ENCODE results near the gene IL17RE.
A peak's percentile ranks its signal among the peaks of the same experiment; 100 is the strongest.
"Not testable (repeated sequence)": the region's sequence is repeated elsewhere in the genome, so short reads cannot be mapped to it uniquely, and the experiment has no call there.

IL17RE gene

DNA sequence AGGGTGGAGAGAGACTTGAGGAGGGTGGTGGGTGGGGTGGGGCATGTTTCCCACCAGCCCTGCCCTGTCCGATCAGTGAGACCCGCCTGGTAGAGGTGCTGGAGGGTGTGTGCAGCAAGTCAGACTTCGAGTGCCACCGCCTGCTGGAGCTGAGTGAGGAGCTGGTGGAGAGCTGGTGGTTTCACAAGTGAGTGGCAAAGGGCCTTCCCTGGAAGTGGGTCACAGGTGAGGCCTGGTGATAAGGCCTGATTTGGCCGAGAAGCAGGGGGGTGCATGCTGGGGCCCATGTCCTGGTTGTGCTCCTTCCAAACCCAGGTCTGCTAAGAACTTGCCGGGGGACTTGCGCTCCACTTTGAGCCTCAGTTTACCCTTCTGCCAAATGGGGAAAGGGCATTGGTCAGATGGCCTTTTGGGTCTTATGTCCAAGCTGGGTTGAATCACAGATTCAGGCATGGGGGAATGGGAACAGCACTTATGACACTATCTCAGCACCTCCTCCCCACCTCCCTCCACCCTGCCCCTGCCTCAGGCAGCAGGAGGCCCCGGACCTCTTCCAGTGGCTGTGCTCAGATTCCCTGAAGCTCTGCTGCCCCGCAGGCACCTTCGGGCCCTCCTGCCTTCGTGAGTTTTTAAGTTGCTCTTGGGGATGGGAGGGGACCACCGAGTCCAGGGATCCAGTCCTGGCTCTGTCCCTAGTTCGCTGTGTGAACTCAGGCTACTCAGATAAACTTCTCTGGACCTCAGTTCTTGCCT lies 35.0 kb downstream of the IL17RE start:
- no peak for DNase-seq

DNA sequence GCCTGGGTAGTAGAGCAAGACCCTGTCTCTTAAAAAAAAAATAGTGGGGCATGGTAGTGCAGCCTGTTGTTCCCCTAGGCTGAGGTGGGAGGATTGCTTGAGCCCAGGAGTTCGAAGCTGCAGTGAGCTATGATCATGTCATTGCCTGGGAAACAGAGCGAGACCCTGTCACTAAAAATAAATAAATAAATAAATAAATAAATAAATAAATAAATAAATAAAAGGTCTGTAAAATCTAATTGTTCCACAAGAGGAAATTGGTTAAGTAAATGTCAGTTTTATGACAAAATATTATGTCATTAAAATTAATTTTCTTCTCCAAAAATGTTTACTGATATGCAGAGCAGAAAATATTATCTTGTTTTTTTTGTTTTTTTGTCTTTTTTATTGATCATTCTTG lies 36.3 kb downstream of the IL17RE start:
- no peak for DNase-seq

DNA sequence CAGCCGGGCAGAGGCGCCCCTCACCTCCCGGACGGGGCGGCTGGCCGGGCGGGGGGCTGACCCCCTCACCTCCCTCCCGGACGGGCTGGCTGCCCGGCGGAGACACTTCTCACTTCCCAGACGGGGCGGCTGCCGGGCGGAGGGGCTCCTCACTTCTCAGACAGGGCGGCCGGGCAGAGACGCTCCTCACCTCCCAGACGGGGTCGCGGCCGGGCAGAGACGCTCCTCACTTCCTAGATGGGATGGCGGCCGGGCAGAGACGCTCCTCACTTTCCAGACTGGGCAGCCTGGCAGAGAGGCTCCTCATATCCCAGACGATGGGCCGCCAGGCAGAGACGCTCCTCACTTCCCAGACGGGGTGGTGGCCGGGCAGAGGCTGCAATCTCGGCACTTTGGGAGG lies 37.3 kb downstream of the IL17RE start:
- DNase-seq = not testable (repeated sequence)

DNA sequence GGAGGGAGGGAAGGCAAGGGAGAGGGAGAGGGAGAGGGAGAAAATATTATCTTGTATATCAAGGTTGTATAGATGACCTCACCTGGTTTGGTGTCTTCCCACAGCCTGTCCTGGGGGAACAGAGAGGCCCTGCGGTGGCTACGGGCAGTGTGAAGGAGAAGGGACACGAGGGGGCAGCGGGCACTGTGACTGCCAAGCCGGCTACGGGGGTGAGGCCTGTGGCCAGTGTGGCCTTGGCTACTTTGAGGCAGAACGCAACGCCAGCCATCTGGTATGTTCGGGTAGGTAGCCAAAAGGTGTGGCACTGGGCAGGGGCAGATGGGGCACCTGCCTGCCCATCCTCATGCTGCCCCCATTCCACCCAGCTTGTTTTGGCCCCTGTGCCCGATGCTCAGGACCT lies 38.1 kb downstream of the IL17RE start:
- no peak for DNase-seq

DNA sequence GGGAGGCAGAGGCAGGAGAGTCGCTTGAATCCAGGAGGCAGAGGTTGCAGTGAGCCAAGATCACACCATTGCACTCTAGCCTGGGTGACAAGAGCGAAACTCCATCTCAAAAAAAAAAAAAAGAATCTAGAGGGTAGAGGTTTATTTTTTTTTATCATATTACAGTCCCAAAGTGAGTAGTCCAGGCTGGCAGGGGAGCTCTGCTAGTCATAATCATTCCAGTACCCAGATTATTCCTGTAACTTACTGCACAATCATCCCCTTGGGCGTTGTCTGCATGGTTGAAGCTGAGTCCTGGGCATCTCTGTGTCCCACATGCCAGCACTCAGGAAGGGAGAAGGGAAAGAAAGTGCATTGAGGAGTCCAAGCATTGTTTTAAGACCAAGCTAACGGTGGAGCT lies 39.5 kb downstream of the IL17RE start:
- DNase-seq = no peak

DNA sequence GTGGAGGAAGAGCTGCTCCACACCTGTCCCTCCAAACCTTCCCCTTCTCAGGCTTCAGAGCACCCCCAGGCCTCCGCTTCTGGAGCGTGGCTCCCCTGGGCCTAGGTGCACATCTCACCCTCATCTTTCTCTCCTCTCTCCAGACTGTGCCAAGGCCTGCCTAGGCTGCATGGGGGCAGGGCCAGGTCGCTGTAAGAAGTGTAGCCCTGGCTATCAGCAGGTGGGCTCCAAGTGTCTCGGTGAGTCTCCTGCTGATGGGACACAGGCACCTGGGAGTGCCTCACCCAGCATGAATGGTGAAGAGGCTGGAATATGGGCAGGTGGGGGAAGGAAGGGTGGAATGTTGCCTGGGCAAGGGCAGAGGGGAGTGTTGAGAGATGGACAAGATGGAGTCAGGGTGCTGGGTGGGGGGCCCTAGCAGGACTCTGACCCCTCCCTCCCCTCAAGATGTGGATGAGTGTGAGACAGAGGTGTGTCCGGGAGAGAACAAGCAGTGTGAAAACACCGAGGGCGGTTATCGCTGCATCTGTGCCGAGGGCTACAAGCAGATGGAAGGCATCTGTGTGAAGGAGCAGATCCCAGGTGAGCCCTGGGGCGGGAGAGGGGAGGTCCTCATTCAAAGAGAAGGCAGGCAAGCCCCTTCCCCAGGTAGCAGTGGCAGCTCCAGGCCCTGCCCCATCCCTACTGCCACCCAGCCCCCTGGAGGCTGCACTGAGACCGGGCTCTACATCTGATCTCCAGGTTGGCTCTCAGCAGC lies 40.5 kb downstream of the IL17RE start:
- no peak for DNase-seq

DNA sequence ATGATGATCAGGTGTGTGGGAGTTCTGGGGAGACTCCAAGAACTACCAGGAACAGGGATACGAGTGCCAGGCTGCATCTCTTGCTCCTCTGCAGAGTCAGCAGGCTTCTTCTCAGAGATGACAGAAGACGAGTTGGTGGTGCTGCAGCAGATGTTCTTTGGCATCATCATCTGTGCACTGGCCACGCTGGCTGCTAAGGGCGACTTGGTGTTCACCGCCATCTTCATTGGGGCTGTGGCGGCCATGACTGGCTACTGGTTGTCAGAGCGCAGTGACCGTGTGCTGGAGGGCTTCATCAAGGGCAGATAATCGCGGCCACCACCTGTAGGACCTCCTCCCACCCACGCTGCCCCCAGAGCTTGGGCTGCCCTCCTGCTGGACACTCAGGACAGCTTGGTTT lies 41.6 kb downstream of the IL17RE start:
- DNase-seq = no peak

DNA sequence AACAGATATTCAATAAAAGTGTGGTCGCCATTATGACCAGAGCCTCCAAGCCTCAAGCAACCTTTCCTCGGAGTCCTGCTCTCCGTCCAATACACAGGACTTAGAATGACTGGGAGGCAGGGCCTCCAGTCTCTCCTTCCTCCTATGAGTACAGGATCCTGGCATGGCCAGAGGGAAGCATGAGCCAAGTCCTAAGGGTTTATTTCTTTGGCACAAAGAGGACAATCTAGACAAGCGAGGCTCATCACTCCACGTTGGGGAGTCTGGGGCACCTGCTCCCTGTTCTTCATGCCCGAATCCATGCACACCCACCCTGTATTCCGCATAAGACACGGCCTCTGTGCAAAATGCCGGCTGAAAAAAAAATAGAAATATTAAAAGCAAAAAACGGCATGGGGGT lies 42.7 kb downstream of the IL17RE start:
- no peak for DNase-seq

DNA sequence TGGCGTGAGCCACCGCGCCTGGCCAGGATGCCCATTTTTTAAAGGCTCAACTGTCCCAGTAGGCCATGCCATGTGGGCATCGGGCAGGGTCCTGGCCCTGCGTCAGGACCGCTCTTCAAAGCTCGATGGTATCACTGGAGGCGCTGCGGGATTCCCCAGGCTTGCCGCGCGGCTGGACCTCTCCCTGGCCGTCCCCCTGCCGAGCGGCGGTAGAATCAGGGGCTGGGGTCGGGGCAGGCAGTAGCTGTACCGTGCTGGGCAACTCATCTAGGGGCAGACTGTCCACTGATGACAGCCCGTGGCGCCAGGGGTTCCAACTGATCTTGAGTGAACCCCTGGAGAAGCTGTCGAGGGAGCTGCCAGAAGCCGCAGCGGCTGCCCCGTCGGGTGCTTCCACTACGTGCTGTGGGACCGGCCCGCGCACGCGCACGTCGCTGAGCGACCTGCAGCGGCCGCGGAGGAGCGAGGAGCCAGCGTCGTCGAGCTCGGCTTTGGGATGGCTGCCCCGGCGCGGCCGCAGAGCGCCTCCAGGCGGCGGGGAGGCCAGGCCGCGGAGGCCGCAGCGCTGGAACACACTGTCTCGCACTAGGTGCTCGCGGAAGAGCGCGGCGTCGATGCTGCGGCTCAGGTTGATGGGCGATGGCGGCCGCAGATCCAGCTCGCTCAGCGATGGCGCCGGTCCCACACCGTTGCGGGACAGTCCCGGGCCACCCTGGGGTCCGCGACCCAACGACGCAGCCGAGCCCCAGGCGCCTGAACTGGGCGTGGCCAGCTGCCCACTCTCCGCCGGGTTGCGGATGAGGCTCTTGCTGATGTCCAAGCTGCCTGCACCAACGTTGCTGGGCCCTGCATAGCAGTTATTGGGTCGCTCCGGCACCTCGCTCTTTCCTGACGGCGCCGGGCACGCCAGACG lies 43.7 kb downstream of the IL17RE start:
- DNase-seq = peak; percentile 55

DNA sequence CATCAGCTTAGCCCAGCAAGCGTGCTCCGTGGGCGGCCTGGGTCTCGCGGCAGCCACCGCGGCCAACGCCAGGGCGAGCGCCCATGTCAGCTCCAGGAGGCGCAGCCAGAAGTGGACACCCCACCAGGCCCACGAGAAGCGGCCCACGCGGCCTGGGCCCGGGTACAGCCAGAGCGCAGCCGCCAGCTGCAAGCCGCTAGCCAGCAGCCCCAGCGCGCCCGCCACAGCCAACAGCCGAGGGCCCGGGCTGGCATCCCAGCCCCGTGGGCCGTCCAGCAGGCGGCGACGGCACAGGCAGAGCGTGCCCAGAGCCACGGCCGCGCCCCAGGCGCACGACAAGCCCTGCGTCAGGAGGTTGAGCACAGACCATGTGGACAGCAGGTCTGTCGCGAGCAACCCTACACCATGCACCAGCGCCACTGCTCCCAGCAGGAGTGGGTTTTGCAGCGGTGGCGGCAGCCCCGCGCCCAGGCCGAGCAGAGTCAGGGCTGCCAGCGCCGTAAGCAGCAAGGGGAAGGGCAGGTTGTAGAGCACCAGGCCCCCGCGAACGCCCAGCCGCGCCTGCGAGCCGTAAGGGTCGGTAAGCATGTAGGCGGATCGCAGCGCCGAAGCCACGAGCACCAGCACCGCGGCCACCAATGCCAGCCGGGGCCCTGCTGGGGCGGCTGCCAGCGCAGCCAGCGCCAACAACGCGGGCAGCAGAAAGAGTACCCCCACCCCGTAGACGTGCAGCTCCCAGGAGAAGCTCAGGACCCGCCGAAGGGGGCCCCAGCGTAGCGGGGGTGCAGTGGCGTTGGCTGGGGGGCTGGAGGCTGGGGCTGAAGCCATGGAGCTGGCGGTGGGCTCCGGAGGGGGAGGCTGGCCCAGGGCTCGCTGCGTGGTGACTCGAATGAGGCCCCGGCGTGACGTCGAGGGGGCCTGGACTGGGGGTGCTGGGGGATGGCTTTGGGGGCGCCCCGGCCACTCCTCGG lies 44.7 kb downstream of the IL17RE start:
- no peak for DNase-seq

DNA sequence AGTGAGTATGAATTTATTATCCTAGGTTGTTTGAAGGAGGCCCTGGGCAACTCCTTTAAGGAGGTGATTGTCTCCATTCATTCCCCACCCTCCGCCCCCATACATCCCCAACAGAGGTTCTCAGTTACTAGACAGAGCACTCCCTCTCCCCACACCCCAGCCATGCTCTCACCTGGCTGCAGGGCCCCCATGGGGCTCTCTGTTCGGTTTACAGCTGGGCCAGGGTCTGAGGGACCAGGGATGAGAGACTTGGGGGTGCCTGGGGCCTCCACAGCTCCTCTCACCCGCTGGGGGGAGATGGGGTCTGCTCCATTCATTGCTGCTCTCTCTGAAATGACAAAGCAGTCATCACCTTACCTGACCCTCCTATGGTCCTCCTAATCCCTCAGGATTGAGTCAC lies 45.9 kb downstream of the IL17RE start:
- no peak for DNase-seq

DNA sequence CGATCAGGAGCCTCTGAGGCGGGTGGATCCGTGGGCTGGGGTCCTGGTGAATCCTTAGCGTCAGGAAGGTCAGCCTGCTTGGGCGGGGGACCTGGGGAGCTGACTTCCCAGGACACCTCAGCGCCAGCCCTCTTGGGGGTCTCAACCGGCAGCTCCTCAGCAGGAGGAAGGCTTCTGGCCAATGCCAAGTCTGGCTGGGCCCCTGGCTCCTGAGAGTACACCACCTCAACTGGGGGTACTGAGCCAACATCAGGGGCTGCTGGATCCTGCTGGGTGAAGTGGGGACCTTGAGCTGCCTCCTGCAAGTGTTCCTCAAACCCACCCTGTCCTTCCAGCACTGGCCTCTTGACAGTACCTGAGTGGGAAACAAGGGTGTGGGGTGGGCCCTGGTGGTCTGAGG lies 46.5 kb downstream of the IL17RE start:
- DNase-seq = no peak

DNA sequence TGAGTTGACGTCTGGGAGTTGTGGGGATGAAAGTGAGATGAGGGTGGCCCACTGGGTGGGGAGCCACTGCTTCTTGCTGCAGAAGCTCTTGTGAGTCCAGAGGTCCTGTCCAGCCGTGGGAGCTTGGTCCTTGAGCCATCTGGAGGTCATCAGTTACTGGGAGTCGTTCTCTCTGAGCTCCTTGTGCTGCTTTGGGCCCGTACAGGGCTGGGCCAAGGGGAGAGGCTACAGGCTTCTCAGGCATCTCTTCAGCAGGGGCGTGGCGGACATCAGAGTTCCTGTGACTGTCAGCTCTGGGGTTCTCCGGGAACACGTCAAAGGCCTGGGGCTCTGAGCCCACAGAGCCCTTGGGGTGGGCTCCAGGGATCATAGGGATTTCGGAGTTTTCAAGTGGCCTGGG lies 47.0 kb downstream of the IL17RE start:
- no peak for DNase-seq

DNA sequence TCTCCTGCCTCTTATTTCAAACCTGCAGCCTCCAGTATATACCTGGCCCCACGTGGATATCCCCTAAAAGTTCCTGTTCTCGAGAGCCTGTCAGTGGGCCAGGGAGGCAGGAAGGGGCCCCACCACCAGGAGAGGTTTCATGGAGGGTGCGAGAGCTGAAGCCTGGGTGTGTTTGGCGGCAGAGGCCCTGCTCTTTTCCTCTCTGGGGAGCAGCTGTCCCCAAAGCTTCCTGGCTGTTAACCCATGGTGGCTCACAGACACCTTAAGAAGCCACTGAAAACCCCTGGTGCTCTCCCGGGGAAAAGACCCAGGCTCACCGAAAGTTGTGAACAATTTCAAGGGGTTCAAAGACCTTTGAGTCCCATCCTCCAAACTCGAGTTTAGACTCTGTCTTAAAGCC lies 48.5 kb downstream of the IL17RE start:
- no peak for DNase-seq

DNA sequence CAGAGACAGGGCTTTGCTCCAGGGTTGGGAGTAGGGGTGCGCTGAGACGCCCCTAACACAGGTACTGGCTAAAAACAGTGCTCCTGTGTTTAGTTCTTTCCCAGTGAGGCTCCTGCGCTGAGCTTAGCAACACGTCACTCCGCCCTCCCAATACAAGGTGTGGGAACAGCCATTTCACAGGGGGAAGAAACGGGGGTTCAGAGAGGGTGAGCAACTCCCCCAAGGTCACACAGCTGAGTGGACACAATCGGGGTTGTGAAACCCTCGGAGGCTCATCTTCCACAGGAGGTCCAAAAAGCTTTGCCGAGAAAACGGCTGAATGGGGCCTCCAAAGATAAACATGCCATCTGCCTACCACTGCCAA lies 48.9 kb downstream of the IL17RE start:
- no peak for DNase-seq

DNA sequence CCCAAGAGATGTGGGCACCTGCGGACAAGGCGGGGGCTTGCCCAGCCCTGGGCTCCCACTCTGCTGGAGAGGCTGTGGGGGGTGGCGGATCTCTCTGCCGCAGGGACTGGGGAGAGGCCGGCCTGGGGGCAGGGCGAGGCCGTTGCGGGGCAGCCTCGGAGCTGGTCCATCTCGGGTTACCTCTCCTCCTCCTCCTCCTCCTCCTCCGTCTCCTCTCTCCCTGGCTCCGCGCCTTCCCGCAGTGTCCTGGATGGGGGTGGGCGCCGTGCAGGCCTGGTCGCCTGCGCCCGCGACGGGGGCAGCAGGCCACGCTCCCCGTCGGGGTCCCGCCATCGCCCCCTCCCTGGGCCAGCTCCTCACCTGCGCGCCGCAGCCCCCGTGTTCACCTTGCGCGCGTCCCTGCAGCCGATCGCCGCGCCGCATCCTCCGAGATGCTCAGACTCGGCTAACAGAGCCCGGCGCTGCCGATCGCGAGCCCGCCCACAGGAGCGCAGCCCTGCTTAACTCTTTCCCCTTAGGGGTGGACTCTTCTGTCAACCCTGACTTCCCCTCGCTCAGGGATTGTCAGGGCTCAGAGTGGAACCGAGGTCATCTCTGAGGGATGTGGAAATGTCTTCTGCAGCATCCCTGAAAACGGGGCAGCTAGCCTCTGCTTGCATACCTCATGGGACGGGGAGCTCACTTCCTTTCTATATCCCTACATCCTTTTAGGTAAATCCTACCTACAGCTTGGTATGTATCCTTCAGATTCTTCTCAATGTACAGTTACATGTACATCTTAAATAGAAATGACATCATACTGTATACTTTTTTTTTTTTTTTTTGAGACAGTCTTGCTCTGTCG lies 49.5 kb downstream of the IL17RE start, which contains the start of gene PRRT3:
Gene PRRT3 (minus strand): TSS at position 447 of the 844 bp plus-strand sequence. CDS start 2,293 bp downstream, outside the sequence.
- DNase-seq = peak; percentile 37

DNA sequence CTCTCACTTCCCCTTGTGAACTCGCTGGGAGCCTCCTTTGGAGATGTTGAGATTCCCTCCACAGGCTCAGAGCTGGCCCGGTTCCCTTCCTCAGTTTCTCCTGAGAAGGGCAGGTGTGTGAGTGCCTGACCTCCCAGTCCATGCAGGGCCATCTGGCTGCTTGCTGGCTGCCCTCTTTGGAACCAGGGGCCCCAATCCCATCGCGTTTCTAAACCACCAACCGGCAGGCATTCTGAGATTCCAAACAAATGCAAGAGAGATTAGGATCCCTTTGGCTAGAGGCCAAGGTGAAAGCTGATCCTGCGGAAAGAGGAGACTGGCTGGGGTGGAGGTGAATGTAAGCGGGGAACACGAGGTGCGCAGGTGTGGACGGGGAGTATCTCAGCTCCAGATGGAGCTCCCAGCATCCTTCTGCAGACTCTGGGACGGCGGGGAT lies 52.4 kb downstream of the IL17RE start:
- DNase-seq = no peak

DNA sequence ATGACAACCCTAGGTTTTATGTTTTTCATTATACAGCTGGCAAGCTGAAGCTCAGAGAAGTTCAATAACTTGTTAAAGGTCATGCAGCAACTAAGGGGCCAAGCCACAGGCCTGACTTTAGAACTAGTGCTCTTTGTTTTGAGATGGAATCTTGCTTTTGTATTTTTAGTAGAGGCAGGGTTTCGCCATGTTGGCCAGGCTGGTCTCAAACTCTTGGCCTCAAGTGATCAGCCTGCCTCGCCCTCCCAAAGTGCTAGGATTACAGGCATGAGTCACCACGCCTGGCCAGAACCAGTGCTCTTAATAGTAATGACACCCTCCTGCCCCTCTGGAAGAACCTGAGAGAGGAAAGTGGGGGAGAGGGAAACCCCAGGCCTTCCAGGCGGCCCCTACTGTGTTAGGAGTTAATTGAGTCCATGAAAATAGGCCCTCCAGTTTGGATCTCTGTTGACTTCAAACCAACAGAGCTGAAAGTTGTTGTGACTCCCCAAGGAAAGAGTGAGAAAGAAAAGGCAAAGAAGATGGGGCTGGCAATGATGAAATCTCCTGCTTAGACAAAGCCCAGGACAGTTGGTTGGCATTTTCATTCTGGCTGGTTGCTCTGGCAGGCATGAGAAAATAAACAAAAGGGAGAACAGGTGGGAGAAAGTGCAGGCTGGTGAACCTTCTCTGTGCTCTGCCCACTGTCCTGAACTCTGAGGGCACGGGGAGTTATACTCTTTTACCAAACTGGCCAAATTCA lies 53.1 kb downstream of the IL17RE start:
- DNase-seq = no peak

DNA sequence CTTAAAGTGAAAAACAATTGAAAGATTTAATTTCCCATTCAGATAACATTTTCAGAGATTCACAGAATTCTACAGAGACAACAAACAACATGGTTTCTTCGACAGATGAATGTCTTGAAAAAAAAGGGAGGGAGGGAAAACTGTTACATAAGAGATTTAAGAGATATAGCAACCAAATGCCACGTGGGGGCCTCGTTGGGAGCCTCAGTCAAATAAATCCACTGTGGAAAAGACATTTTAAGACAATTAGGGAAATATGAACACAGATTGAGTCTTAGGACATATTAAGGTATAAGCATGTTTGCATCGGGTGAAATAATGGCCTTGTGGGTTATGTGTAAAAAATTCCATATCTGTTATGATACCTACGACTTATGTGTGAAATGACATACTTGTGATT lies 54.6 kb downstream of the IL17RE start:
- DNase-seq = no peak

DNA sequence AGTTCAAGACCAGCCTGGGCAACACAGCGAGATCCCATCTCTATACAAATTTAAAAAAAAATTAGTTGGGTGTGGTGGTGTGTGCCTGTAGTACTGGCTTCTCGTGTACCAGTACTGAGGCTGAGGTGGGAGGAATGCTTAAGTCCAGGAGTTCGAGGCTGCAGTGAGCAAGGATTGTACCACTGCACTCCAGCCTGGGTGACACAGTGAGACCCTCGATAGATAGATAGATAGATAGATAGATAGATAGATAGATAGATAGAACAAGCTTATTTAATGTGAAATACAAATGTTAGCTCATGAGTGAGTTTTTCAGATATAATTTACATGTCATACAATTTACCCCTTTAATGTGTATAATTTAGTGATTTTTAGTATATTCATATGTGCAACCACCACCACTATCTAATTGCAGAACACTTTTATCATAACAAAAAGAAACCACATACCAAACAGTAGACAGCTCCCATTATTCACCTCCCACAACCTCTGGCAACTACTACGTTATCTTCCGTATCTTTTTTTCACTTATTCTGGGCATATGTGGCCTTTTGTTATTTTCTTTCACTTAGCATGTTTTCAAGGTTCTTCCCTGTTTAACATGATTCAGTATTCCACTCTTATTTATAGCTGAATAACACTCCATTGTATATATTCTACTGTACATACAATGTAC lies 62.7 kb downstream of the IL17RE start:
- no peak for DNase-seq
